Breast epithelium (tissue), 3 donors: ENCODE results near the gene SLC25A45.

Experiments used
- CTCF ChIP-seq, 3 donors: fragments of 450-650 bp; IDR thresholded peaks; one replicate each; pipeline ENCODE4 v1.5.1; 2016 to 2017; ENCODE audit warnings: antibody characterized with exemption in 3 of 3, mild to moderate bottlenecking in 3 of 3, moderate library complexity in 3 of 3
- POLR2AphosphoS5 ChIP-seq, 3 donors: sonication (generic); formaldehyde crosslinking; IDR thresholded peaks; one replicate each; pipeline ENCODE4 v1.6.1; 2017; ENCODE audit warnings: antibody characterized with exemption in 3 of 3

- TF ChIP-seq POLR2AphosphoS5 (IDR thresholded peaks at IDR 0.05) (no peak), CTCF (IDR thresholded peaks at IDR 0.05) (no peak)
Measured at GRCh38 chr11:65416841-65417701, 34.6 kb upstream of the SLC25A45 start.
